DND-41 (cell line): ENCODE data around the gene HDAC8.
"Not testable (repeated sequence)": the region's sequence is repeated elsewhere in the genome, so short reads cannot be mapped to it uniquely, and the experiment has no call there.

Experiments used
- ATAC-seq: fragments of 200-7000 bp; cut with Tn5 transposase; 3 replicates; pipeline ENCODE4 v1.9.1; 2021; ENCODE audit warnings: low read depth; ENCODE audit not compliant: insufficient read depth
- DNase-seq: peaks from one replicate; pipeline ENCODE4 v3.0.0-alpha.2; 2020
- H2AFZ ChIP-seq: 2 replicates; pipeline ENCODE4 v1.6.0; 2012; ENCODE audit warnings: low read depth, low read length
- H3K27ac ChIP-seq: 2 replicates; pipeline ENCODE4 v1.5.1; 2012; ENCODE audit warnings: low read length, inconsistent platforms
- H3K27me3 ChIP-seq: fragments of 200-600 bp; sonication (generic); 2 replicates; pipeline ENCODE4 v1.6.0; 2012; ENCODE audit warnings: low read length, mild to moderate bottlenecking, inconsistent platforms; ENCODE audit not compliant: insufficient read depth, poor library complexity
- H3K36me3 ChIP-seq: 2 replicates; pipeline ENCODE4 v1.5.1; 2012; ENCODE audit warnings: low read length, inconsistent platforms; ENCODE audit not compliant: insufficient read depth
- H3K4me1 ChIP-seq: 2 replicates; pipeline ENCODE4 v1.5.1; 2012; ENCODE audit warnings: mild to moderate bottlenecking, low read length; ENCODE audit not compliant: insufficient read depth
- H3K4me2 ChIP-seq: 2 replicates; pipeline ENCODE4 v1.6.0; 2012; ENCODE audit warnings: mild to moderate bottlenecking, moderate library complexity, low read length, inconsistent platforms; ENCODE audit not compliant: insufficient read depth
- H3K4me3 ChIP-seq, 2 experiments: fragments of 200-600 bp in 1 of 2; shearing (Covaris generic) in 1 of 2; 2 replicates each; pipeline ENCODE4 v1.5.1; 2012 to 2016; ENCODE audit warnings: inconsistent platforms in 2 of 2, low read length in 2 of 2, mild to moderate bottlenecking in 2 of 2, low read depth in 1 of 2, moderate library complexity in 1 of 2
- H3K79me2 ChIP-seq: 2 replicates; pipeline ENCODE4 v1.6.0; 2012; ENCODE audit warnings: low read length, inconsistent platforms; ENCODE audit not compliant: insufficient read depth
- H3K9ac ChIP-seq: 2 replicates; pipeline ENCODE4 v1.6.0; 2012; ENCODE audit warnings: low read depth, mild to moderate bottlenecking, inconsistent platforms, low read length, moderate library complexity
- H3K9me3 ChIP-seq: 2 replicates; pipeline ENCODE4 v1.5.1; 2012; ENCODE audit warnings: low read length, moderate library complexity, mild to moderate bottlenecking, inconsistent platforms; ENCODE audit not compliant: insufficient read depth, severe bottlenecking
- H4K20me1 ChIP-seq: 2 replicates; pipeline ENCODE4 v1.6.0; 2012; ENCODE audit warnings: low read length; ENCODE audit not compliant: insufficient read depth
- EZH2 ChIP-seq: IDR thresholded peaks from 3 replicates; pipeline ENCODE4 v1.6.1; 2012; ENCODE audit warnings: borderline replicate concordance, low read depth, mild to moderate bottlenecking, moderate library complexity, low read length, inconsistent platforms; ENCODE audit not compliant: severe bottlenecking
- TF ChIP-seq, protein P1 (sequence below): IDR thresholded peaks from 2 replicates; pipeline ENCODE4 v1.5.1; 2012; ENCODE audit warnings: borderline replicate concordance, low read length, moderate library complexity, mild to moderate bottlenecking; ENCODE audit not compliant: poor library complexity, severe bottlenecking; ENCODE audit errors: extremely low read depth

HDAC8 gene

GRCh38 chrX:72554448-72555140 is 18.0 kb downstream of the HDAC8 start:
- H3K9me3 ChIP-seq: no peaks in the 10 kb centered on the region

GRCh38 chrX:72552443-72552842 is 20.2 kb downstream of the HDAC8 start:
- not testable (repeated sequence) for H3K4me1 ChIP-seq, H3K27ac ChIP-seq, H3K79me2 ChIP-seq, H3K9me3 ChIP-seq, H3K27me3 ChIP-seq, DNase-seq, H2AFZ ChIP-seq, H3K4me3 ChIP-seq, H3K9ac ChIP-seq, ATAC-seq, H4K20me1 ChIP-seq, H3K36me3 ChIP-seq, H3K4me2 ChIP-seq

More at GRCh38 chrX:72554448-72555140, 18.0 kb downstream of the HDAC8 start:
- no peak for DNase-seq
- no peak overlapping the region for H3K4me2 ChIP-seq
- peaks cover 2% of the 10 kb centered on the region; the same call in 1 of the 2 replicates for H3K36me3 ChIP-seq
- H3K27me3 ChIP-seq: no peaks in the 10 kb centered on the region
- H3K27ac ChIP-seq: no peak overlapping the region
- H3K79me2 ChIP-seq: no peaks in the 10 kb centered on the region
- no peaks in the 10 kb centered on the region for H3K4me1 ChIP-seq
- H3K9ac ChIP-seq: no peak overlapping the region
- H4K20me1 ChIP-seq: no peaks in the 10 kb centered on the region
- no peak overlapping the region for H3K4me3 ChIP-seq
- ATAC-seq: no peak
- no peak for TF ChIP-seq EZH2
- TF ChIP-seq, protein P1, sequence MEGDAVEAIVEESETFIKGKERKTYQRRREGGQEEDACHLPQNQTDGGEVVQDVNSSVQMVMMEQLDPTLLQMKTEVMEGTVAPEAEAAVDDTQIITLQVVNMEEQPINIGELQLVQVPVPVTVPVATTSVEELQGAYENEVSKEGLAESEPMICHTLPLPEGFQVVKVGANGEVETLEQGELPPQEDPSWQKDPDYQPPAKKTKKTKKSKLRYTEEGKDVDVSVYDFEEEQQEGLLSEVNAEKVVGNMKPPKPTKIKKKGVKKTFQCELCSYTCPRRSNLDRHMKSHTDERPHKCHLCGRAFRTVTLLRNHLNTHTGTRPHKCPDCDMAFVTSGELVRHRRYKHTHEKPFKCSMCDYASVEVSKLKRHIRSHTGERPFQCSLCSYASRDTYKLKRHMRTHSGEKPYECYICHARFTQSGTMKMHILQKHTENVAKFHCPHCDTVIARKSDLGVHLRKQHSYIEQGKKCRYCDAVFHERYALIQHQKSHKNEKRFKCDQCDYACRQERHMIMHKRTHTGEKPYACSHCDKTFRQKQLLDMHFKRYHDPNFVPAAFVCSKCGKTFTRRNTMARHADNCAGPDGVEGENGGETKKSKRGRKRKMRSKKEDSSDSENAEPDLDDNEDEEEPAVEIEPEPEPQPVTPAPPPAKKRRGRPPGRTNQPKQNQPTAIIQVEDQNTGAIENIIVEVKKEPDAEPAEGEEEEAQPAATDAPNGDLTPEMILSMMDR: peak; percentile 20
- H2AFZ ChIP-seq: no peak overlapping the region

- H3K36me3 ChIP-seq: 0 out of 2 replicates have a peak, but pooled peaks cover 2% of the 10 kb centered on the region
- no peak overlapping the region for H3K27ac ChIP-seq
- no peaks in the 10 kb centered on the region for H4K20me1 ChIP-seq
- H3K79me2 ChIP-seq: no peaks in the 10 kb centered on the region
- no peak overlapping the region for H3K4me3 ChIP-seq
- no peak overlapping the region for H3K4me2 ChIP-seq
- TF ChIP-seq, protein P1: no peak
- TF ChIP-seq EZH2: no peak
- ATAC-seq: no peak
- no peak for DNase-seq
- H2AFZ ChIP-seq: no peak overlapping the region
- no peak overlapping the region for H3K9ac ChIP-seq
- H3K9me3 ChIP-seq: no peaks in the 10 kb centered on the region
- H3K27me3 ChIP-seq: no peaks in the 10 kb centered on the region
- H3K4me1 ChIP-seq: no peaks in the 10 kb centered on the region
Observed at GRCh38 chrX:72545990-72546389, 26.7 kb downstream of the HDAC8 start.

DNA sequence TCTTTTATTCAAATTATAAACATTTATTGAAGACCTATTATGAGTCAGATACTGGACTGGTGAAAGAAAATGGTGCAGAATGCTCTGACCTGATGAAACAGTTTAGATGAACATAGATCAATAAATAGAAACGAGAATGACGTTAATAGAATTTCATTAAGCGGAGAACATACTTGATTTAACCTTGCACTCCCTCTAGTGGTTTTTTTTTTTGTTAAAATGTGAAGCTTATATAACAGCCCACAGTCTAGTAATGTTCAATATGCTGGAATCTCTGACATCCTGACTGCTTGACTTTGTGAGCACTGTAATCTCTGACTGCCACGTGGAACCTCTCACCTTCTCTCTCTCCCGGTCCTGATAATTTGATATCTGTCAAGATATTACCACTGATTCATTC is 32.3 kb downstream of the HDAC8 start:
- H3K9me3 ChIP-seq: no peaks in the 10 kb centered on the region
- no peaks in the 10 kb centered on the region for H3K4me1 ChIP-seq
- no peak overlapping the region for H3K9ac ChIP-seq
- no peak overlapping the region for H2AFZ ChIP-seq
- no peaks in the 10 kb centered on the region for H3K79me2 ChIP-seq
- no peaks in the 10 kb centered on the region for H3K27me3 ChIP-seq
- H3K27ac ChIP-seq: no peak overlapping the region
- H3K4me2 ChIP-seq: no peak overlapping the region
- no peak for DNase-seq
- TF ChIP-seq EZH2: no peak
- TF ChIP-seq, protein P1: peak; percentile 23
- H4K20me1 ChIP-seq: no peaks in the 10 kb centered on the region
- no peak for ATAC-seq
- H3K36me3 ChIP-seq: no peaks in the 10 kb centered on the region
- no peak overlapping the region for H3K4me3 ChIP-seq
